GM21619 (cell line): ENCODE data around the gene CCDC85C.

Experiments used
- ATAC-seq: cut with Tn5 transposase; IDR thresholded peaks from one replicate; pipeline ENCODE4 v1.9.1; 2021; ENCODE audit not compliant: unreplicated experiment

Gene CCDC85C

DNA sequence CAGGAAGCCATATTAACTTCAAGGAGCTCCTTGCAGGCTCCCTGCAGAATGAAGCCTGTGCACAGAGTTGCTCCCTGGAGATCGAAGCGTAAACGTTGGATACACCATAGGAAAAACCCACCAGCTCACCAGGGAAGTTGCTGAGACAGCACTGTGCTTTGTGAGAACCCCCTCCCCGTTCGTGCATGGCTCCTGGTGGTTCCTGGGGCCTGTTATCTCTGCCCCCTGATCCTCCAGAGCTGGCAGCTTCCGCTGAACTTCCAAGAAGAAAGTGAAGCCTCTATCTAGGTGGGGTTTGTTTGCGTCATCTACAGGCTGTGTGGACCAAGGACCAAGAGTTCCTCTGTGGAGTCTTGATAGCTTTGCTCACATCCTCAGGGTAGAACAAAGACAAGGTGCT lies 2.4 kb upstream of the CCDC85C start:
- no peak for ATAC-seq

DNA sequence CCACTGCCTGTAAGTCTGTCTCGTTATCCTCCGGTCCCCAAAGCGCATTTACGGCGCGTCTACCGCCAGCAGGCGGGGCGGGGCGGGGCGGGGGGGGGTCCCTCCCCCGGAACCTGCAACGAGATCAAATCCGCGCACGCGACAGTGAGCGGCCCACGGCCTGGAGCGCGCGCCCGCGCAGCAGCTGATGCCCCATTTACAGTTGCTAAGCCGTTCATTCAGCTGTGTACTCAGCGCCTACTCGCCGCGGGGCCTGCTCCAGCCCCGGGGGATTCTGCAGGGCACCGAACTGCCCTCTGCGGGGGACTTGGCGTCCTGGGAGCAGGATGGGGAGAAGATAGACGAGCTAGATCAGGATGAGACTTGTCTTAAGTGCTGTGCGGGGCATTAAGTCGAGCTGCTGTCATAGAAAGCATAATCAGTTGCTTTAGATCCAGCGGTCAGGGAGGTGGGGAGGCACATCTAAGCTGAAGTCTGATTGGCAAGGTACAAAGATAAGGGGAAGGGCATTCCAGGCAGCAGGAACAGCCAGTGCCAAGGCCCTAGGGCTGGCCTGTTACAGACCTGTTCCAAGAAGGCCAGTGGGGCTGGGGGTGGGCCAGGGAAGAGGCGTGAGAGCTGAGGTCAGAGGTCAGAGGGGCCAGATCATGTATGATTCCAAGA lies 1.4 kb upstream of the CCDC85C start:
- ATAC-seq = no peak

DNA sequence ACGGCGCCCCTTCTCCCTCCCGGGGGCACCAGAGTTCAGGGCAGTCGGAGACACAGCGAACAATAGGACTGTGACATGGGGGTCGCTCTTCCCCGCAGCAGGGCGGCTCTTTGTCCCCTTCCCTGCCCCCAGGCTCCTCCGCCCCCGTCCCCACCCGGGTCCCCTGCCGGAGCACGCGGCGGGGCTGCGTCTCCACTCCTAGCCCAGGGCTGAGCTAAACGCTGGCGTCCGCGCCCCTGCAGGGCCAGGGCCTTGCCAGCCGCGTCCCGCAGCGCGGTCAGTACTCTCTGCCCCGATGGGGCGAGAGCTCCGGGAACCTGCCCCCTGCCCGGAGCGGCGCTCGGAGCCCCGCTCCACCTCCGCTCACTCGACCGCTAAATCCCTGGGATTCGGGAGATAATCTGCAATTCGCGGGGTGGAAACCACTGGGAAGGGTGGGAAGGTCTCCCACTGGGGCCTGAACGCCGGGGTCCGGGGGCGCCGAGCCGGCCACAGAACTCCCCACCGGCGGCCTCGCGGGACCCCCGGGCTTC lies 825 bp upstream of the CCDC85C start:
- peak; percentile 33 for ATAC-seq

DNA sequence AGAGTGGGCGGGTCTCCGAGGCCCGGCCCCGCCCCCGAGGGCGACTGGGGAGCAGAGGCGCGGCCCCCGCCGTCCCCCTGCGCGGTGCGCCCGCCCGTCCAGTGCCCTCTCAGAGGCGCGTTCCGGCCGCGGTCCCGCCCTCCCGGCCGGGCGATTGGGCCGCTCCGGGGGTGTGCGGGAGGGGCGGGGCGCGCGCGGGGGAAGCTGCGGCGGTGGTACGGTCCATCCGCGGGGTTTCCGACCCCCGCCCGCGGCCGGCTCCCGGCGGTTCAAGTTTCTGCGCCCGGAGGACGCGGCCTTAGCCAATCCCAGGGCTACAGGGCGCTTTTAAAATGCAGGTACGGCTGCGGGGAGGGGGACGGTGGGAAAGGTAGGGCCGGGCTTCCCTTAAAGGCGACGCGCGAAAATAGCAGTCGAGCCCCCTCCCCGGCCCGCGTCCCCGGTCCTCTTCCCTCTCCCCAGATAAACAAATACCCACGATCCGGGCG lies 315 bp upstream of the CCDC85C start:
- peak; percentile 82 for ATAC-seq

DNA sequence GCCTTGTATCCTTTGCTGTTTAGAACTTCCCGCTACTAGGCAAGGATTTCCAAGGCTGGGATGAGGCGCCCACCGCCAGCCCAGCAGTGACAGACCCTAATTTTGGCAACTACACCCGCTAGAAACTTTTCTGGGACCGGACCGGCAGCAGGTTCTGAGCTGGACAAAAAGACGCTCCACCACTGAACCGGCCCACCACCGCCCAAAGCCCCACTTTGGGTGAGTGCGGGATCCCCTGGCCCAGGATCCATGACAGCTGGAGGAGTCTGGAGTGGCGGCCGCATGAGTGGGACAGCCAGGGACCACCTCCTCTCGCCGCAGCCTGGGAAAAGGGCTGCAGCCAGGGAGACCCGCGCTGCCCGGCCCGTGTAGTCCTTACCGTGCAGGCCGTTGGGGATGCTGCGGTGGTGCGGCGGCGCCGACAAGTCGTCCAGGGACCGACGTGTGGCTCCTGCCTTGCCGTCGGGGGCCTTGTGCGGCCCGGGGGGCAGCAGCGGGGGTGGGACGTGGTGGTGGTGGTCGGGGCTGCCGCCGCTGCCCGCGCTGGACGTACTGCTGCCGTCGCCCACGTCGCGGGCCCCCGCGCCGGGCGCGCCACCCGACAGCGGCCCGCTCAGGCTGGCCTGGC lies 1.1 kb downstream of the CCDC85C start:
- no peak for ATAC-seq

DNA sequence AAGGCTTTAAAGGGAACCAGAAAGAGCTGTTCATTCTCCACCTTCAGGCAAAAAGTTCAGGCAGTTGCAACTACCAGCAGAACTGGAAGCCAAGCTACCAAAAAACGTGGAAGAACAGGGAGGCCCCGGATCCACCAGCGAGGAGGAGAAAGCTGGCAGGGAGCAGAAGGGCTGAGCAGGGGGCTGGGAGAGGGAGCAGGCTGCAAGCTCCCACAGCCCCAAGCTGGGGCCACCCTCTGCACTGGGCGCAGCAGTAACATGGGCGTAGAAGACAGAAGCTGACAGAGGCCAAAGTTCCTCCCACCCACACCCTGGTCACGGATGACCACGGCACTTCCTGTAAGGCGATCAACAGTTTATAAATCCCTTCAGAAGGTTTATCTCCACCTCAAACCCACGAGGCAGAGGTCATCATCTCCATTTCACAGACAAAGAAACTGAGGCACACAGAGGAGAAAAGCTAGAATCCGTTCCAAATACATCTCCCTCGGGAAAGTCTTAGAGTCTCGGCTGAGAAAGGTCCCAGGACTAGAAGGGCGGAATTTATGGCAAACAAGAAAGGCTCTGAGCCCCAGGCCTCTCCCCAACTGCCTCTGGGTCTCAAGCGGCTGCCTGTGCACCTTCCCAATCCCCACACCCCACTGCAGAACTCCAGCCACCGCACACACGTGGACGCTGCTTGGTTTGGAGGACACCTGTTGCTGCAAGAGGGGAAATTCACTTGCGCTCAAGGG lies 1.8 kb downstream of the CCDC85C start:
- no peak for ATAC-seq

DNA sequence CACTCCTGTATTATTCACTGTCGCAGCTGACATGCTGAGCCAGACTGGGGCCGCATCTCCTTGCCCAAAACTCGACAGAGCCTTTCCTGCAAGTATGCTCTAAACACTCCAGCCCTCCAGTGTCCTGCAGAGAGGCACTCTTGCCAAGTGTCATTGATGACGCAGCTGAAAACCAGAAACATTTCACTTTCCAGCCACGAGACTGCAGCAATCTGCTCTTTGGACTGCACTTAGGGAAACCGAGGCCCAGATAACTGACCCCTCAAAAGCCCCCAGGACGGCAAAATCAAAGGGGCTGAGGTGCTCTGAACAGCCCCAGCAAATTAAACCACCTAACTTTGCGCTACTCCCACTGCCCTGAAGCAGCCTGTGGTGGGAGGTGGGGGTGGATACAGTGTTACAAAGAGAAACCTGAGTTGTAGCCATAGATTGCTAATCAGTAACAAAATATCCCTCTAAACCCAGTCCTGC lies 2.6 kb downstream of the CCDC85C start:
- no peak for ATAC-seq

DNA sequence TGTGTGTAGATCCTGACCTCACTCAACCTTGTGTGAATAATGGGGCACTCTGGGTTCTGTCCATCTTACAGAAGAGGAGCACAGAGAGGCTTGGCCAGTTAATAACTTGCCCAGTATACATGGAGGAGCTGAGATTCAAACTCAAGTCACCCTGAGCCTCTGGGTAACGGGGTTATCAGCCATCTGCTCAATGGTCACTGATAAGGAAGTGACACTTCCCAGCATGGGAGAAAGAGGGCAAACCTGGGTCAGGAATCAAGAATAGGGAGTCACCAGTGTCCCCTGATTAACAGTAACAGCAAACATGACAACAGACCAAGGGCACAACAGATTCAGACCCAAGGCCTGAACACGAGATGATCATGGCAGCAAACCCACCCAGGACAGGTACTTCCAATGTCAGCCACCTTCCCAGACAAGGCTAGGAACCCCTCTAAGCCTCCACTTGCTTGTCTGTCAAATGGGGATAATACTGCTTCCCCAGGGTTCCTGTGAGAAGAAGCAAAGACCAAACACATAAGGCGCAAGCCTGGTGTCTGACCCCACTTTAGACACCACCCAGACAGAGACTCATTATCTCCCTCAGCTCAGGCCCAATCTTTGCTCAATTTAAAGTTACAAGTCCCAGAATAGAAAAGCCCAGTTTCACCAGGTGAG lies 3.6 kb downstream of the CCDC85C start:
- no peak for ATAC-seq

DNA sequence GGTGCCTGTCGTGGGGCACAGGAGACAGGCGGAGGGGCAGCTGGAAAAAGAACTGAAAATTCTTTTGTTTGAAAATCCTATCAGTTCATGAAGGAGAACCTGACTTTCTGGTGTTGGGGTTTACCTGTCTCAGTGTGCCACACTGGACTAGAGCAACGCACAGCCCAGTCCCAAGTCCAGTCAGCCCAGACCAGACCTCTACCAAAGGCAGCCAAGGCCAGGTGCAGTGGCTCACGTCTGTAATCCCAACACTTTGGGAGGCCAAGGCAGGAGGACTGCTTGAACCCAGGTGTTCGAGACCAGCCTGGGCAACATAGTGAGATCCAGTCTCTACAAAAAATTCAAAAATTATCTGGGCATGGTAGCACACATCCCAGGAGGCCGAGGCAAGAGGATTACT lies 4.6 kb downstream of the CCDC85C start:
- no peak for ATAC-seq

DNA sequence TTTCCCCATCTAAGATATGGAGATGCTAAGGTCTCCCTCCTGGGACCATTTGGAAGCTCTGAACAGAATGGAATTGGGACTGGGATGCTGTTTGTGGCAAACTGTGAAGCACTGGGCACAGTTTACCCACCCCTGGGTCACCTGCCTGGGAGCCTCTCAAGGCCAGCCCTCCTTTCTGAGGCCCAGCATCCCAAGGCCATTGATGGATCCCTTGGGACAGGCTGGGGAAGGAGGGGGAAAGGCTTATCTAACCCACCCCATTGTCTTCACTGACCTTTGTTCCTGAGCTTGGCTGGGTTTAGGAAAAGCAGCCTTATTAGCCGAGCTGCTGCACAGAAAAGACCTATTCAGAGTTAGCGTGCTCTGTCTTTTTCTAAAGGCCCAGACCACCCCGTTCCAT lies 5.2 kb downstream of the CCDC85C start:
- ATAC-seq = no peak

DNA sequence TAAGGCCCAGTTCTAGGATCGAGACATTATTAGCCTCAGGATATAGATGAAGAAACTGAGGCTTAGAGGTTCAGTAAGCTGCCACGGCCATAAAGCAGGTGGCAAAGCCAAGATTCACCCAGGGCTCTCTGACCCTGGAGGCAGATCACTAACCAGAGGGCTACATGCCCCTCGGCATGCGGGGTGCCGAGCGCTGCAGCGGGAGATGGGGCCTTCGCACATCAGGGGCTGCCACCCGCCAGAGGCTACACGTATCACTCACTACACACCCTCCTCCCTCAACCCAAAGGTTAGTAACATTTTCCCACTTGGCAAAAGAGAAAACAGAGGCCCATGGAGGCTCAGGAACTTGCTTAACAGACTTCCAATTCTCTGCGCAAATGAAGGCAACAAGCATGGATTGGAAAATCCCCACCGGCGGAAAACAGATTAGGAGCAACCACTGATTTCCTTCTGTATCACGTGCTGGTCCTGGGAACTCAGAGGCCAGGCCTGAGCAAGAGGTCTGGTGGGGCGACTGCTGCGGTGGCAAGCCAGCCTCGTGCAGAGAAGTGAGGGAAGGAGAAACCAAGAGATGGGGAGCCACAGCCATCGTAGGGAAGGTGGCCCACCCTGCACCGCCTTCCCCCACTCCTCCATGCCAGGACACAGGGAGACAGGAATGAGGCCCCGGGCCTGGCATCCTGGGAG lies 6.0 kb downstream of the CCDC85C start:
- no peak for ATAC-seq

DNA sequence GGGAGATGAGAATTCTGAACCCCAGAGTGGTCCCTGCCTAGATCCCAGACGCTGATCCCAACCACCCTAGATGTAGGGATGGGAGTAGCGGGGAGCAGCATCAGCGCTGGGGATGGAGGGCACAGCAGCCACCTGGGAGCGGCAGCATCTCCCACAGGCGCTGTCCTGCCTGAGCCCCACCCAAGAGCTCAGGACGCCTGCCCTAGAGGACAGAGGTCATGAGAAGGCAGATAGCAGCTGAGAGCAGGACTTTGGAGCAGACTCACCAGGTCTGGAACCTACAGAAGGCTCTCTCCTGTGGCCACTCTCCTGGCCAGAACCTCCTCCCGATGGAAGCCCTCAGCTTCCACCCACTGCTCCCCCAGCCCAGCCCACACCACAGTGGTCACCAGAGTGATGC lies 7.2 kb downstream of the CCDC85C start:
- no peak for ATAC-seq

DNA sequence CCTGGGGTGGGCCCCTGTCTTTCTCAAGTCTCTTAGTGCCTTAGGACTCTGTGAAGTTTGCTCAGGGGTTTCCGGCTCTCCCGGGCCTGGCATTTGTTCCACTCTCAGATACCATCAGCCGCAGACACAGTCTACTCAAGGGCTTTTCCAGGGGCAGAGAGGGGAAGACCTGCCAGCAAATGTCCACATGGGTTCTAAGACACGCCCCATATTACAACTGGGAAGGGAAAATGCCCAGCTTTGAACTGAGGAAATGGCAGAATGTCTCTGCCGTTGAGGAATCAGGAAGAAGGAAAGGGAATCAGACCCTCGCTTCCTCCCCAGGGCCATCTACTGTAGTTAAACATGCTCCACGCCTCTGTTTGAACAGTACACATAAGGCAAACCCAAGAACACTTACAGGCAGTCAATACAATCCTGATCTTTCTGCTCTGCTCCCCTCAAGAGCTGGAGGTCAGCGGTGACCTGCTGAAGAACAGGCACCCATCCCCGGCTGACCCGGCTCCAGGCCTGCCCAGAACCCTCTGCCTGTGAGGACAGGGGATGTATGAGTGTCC lies 7.9 kb downstream of the CCDC85C start:
- ATAC-seq = no peak

DNA sequence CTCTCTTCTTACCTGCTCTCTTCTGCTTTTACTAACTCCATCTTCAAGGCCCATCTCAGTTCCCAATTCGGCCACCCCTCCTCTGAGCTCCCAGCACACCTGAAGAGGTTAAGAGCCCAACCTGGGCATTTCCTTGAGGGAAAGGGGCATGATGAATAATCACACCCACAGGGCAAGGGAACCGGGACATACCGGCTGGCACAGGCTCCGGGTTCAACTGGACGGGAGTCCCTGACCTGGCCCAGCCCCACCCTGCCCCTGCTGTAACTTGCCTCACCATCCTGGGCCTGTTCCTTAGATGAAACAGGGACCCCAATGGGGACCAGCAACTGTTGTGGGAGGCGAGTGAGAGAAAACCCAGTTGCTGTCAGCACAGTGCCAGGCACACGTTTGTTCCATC lies 8.5 kb downstream of the CCDC85C start:
- ATAC-seq = no peak

DNA sequence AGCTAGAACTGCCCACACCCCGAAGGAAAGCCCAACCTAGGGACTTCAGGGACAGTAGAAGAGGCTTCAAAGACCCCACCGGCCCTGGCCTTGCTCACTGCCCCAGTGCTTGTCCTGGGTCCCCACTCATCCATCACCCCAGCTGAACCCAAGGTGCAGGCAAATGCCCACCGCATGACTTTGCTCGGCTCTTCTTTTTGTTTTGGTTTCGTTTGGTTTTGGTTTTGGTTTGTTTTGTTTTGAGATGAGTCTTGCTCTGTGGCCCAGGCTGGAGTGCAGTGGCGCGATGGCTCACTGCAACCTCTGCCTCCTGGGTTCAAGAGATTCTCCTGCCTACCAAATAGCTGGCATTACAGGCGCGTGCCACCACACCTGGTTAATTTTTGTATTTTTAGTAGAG lies 9.0 kb downstream of the CCDC85C start:
- ATAC-seq = peak; percentile 96

DNA sequence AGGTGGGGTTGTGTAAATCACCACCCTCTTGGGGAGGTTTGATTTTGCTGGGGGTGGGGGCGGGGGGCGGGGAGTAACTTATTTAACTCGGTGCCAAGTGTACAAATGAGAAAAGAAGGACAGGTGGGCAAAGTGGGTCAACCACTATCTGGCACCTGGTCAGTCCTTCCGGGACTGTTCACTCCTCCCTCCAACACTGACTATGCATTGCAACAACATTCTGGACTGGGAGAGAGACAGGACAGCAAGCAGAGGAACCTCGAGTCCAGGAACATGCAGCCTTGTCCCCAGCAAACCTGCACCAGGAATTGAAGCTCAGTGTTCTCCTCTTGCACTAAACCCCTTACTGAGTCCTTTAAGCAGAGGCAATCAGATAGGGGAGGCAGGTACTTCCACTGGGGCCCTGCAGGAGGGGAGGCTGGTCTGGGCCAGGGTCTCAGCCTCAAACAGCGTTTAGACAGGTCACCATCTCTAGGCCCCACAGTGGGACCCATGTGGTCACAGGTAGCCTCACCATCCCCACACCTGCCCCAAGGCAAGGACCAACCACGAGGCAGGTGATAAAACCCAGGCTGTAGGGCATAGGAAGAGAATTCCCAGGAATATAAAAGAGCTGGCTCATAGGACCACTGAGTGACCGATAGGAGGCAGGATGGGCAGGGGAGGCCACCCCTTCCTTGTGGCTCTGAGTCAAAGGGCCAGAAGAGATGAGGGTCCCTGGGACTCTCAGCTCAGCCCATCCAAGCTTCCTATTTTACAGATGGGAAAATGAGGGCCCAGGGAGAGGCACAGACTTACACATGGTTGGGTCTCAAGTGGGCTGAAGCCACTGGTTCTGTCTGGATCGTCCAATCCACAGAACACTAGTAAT lies 9.8 kb downstream of the CCDC85C start:
- ATAC-seq = peak; percentile 8

DNA sequence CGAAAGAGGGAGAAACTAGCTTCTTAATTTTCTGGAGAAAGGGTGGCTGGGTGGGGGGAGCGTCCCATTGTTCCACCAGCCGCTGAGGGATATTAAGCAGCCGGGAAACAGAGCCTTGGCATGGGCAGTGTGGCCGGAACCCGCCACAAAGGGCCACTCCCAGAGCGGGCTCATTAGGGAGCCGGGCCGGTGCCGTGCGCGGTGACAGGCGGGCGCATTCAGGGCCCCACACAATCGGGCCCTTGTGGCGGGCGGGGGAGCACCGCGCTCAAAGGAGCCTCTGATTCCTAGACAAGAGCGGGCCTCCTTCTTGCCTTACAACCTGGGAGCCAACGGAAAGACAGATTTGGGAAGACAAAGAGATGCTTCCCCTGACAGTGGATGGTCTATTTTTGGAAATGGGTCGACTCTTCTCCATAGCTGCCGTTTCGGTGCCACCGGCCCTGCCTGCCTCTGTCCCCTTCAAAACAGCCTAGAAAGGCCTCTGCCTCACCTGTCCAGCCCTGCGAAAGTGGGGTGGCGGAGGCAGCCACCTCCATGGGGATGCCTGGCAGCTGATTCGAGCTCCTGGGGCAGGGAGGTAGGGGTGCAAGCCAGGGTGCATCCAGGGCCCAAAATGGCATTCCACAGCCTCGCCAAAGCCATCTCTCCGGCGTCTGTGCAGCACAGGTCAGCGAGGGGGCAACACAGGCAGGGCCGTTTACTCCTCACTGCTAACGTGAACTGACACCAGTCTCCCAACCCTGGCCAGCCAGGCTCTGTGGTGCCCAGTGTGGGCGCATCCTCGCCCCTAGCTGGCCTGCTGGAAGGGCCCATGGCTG lies 10.9 kb downstream of the CCDC85C start:
- ATAC-seq = no peak

DNA sequence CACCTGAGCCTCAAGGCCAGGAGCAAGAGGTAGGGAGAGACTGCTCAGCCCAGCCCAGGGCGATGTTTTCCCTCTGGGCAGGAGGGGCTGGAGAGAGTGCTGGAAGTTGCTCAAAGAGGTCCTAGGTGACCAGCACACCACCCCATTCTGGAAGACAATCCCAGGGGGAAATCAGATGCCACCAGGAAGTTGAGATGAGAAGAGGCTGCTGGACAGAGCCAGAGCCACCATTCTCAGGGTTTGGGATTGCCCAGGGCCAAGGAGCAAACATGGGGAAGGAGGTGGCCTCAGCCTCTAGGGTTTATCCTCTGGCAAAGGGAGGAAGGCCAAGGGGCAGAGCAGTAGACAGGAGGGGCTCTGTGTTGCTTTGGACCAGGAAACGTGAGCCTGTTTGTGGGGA lies 11.6 kb downstream of the CCDC85C start:
- ATAC-seq = no peak
